Right lobe of liver (tissue), 6 donors: Measurements from ENCODE around the gene NUCKS1. TPM values are rescaled to one million over a fixed set of nuclear protein-coding genes. Genes with fewer than 3 reads are reported as not detected.
"Not testable (repeated sequence)": the region's sequence is repeated elsewhere in the genome, so short reads cannot be mapped to it uniquely, and the experiment has no call there.

ENCODE experiments used
- ATAC-seq, 4 donors: fragments of 200-7000 bp; cut with Tn5 transposase; one replicate each; pipeline ENCODE4 v1.9.1; 2020; ENCODE audit warnings: mild to moderate bottlenecking in 4 of 4, moderate library complexity in 4 of 4
- DNase-seq, 3 donors: peaks; one replicate each; pipeline ENCODE4 v3.0.0-alpha.2; 2020
- H3K27ac ChIP-seq, 3 donors: fragments of 200-600 bp; one replicate each; pipeline ENCODE4 v1.8.0; 2022
- H3K27me3 ChIP-seq, 2 donors: fragments of 200-600 bp; one replicate each; pipeline ENCODE4 v1.8.0; 2022
- H3K36me3 ChIP-seq, 4 donors: fragments of 200-600 bp; sonication (generic) in 1 of 4; one replicate each; pipeline versions ENCODE4 v1.5.1 to v1.8.0; 2017 to 2022; ENCODE audit warnings: control low read depth in 1 of 4
- H3K4me1 ChIP-seq, 4 donors: fragments of 200-600 bp; sonication (generic) in 1 of 4; one replicate each; pipeline versions ENCODE4 v1.5.1 to v1.8.0; 2017 to 2022; ENCODE audit warnings: control low read depth in 1 of 4
- H3K4me3 ChIP-seq, 3 donors: fragments of 200-600 bp; one replicate each; pipeline ENCODE4 v1.8.0; 2022
- H3K9me3 ChIP-seq, 4 donors: fragments of 200-600 bp; sonication (generic) in 1 of 4; one replicate each; pipeline versions ENCODE4 v1.5.1 to v1.8.0; 2017 to 2022; ENCODE audit warnings: control low read depth in 1 of 4
- POLR2A ChIP-seq: fragments of 450-650 bp; IDR thresholded peaks from one replicate; pipeline ENCODE4 v1.6.1; 2017; ENCODE audit warnings: antibody characterized with exemption, mild to moderate bottlenecking
- WGBS: methylation state at CpG from one replicate; pipeline ENCODE4 v1.1.6; 2018; ENCODE audit warnings: low coverage, low lambda C conversion rate; ENCODE audit not compliant: insufficient coverage; ENCODE audit errors: missing lambda C conversion rate; 5-methylcytosine and 5-hydroxymethylcytosine counted together
- intact Hi-C, 2 donors: fragments of 100-400 bp; cut with DNase I; formaldehyde crosslinking; loops; one replicate each; pipeline versions ENCODE4 v1.11.2 to v1.14.1; 2022
- total RNA-seq, 6 experiments: library from RNA; depleted of rRNA in 2 of 6; stranded (reverse); fragments of >200 nt in 2 of 6; fragmentation: NEBNext Ultra II Directional in 3 of 6; extraction: Animal tissue kit (Norgen Biotek cat#: 25700) in 3 of 6; gene quantifications; one replicate each; pipeline versions ENCODE4 v1.1.0 to v1.2.4, GENCODE V29; 2016 to 2023
- TF ChIP-seq, protein P1 (sequence below), 4 donors: fragments of 200-600 bp in 3 of 4; fragments of 450-650 bp in 1 of 4; IDR thresholded peaks; one replicate each; pipeline versions ENCODE4 v1.5.1 to v1.8.0; 2016 to 2022; ENCODE audit warnings: antibody characterized with exemption in 4 of 4, mild to moderate bottlenecking in 2 of 4
- donor health status: DM: no; HTN: yes; CAD: no.
- donor health status: DM: no; HTN: no; CAD: no.
- donor health status: DM: no; HTN: no; CAD: no.
- donor health status: DM: no; HTN: yes; CAD: no.
- donor health status: DM: no; HTN: yes; CAD: no.

The NUCKS1 gene
- total RNA-seq, 6 experiments from 2014 or later, result 32.8 to 91.1 (median 68.6) TPM

DNA sequence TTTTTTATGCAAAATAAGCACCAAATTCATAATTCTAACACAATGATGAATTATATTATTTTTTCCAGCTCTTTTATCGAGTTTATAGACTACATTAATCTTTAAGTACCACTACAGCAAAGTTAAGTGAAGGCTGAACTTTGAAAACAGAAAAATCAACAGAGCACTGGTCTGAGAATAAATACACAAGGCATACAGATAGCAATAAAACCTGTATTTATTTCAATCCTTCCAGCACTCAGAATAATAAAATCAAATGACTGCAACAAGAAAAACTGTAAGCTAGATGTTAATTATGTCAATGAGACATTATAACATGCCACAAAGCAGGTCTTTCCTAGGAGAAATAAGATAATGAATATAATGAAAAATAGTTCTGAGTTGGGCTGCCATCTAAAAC is 24.5 kb downstream of the NUCKS1 start:
- TF ChIP-seq POLR2A, result no peak
- TF ChIP-seq, protein P1, sequence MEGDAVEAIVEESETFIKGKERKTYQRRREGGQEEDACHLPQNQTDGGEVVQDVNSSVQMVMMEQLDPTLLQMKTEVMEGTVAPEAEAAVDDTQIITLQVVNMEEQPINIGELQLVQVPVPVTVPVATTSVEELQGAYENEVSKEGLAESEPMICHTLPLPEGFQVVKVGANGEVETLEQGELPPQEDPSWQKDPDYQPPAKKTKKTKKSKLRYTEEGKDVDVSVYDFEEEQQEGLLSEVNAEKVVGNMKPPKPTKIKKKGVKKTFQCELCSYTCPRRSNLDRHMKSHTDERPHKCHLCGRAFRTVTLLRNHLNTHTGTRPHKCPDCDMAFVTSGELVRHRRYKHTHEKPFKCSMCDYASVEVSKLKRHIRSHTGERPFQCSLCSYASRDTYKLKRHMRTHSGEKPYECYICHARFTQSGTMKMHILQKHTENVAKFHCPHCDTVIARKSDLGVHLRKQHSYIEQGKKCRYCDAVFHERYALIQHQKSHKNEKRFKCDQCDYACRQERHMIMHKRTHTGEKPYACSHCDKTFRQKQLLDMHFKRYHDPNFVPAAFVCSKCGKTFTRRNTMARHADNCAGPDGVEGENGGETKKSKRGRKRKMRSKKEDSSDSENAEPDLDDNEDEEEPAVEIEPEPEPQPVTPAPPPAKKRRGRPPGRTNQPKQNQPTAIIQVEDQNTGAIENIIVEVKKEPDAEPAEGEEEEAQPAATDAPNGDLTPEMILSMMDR (IDR thresholded peaks at IDR 0.05), result no peak
- WGBS, result 17% methylated on average over 1 of the region's 1 CpG
- intact Hi-C loops, result no loop called here
- Histone ChIP-seq H3K9me3 (no peaks in the 10 kb centered on the region), H3K36me3 (peaks cover 0 to 5% (median 2%) of the 10 kb centered on the region in 4 donors), H3K4me3 (no peak overlapping the region), H3K27ac (peak overlapping the region; percentile 11 to 87 (median 85)), H3K27me3 (no peaks in the 10 kb centered on the region), H3K4me1 (peaks cover 0 to 57% (median 17%) of the 10 kb centered on the region in 4 donors)
- DNase-seq, result no peak
- no peak for ATAC-seq

DNA sequence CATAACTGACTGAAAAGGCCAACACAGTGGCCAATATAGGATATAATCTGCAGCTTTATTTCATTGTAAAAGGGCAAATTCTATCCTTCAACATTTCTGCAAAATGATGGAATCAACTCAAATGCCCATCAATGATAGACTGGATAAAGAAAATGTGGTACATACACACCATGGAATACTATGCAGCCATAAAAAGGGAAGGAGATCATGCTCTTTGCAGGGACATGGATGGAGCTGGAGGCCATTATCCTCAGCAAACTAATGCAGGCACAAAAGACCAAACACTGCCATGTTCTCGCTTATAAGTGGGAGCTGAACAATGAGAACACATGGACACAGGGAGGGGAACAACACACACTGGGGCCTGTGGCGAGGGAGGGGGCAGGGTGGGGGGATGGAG is 29.2 kb downstream of the NUCKS1 start:
- Histone ChIP-seq H3K36me3 (peaks cover 0 to 37% (median 19%) of the 10 kb centered on the region in 4 donors), H3K4me1 (peaks cover 0 to 38% (median 14%) of the 10 kb centered on the region in 4 donors)
- ATAC-seq, DNase-seq, H3K27me3 ChIP-seq, H3K9me3 ChIP-seq, H3K4me3 ChIP-seq, H3K27ac ChIP-seq, intact Hi-C loops: not testable (repeated sequence)
- 93% methylated on average over 2 of the region's 2 CpGs for WGBS

DNA sequence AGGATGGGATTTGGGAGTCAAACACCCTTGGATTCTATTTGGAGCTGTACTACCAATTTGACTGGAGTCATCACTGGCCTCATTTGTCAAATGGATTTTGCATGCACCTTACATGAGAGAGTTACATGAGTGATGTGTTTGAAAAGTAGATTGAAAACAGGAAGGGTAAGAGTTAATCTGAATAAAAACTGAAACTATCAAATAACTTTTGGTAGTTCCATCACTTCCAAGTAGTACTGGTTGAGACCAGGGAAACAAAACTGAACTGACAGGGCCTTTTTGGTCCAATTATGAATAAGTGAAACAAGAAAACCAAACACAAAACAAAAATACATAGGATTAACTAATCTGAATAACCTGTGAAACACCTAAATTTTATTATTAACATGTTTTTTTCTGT is 30.2 kb downstream of the NUCKS1 start:
- H3K9me3 ChIP-seq, result peaks cover 0 to 3% (median 0%) of the 10 kb centered on the region in 4 donors
- ATAC-seq (no peak), DNase-seq (no peak)
- no peaks in the 10 kb centered on the region for H3K27me3 ChIP-seq
- H3K4me3 ChIP-seq, result no peak overlapping the region
- H3K36me3 ChIP-seq, result peaks cover 0 to 37% (median 19%) of the 10 kb centered on the region in 4 donors
- intact Hi-C loops, result loop anchor here in 1 of 2 donors (10.0 kb wide), 1 partner anchor 55 kb away; no protein-coding TSS in a partner anchor
- TF ChIP-seq, protein P1 (IDR thresholded peaks at IDR 0.05), result no peak
- no peak for TF ChIP-seq POLR2A
- no peak overlapping the region for H3K27ac ChIP-seq
- peaks cover 0 to 37% (median 14%) of the 10 kb centered on the region in 4 donors for H3K4me1 ChIP-seq

DNA sequence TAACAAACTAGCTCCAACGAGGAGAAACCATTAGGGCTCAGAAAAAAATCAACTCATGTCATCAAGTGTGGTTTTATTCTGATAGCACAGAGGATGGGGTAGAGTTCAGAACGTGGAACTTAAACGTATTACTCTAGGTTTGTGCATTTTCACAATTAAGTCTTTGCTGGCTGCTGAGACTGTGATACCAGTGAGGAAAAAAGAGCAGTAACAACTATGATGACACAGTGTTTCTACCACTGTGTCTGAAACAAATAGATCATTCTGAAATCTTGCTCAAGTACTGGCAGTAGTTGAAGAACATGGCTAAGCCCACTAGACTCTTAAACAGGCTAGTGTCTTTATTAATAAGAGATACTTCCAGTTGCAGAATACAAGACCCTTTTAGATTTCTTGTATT is 31.0 kb downstream of the NUCKS1 start:
- intact Hi-C loops, result loop anchor here in 1 of 2 donors (10.0 kb wide), 1 partner anchor 54 kb away; no protein-coding TSS in a partner anchor
- 42% methylated on average over 3 of the region's 3 CpGs for WGBS
- H3K27ac ChIP-seq, result no peak overlapping the region
- H3K27me3 ChIP-seq, result no peaks in the 10 kb centered on the region
- peaks cover 0 to 40% (median 16%) of the 10 kb centered on the region in 4 donors for H3K4me1 ChIP-seq
- no peak for ATAC-seq
- H3K4me3 ChIP-seq, result no peak overlapping the region
- DNase-seq, result no peak
- peaks cover 0 to 37% (median 19%) of the 10 kb centered on the region in 4 donors for H3K36me3 ChIP-seq
- peaks cover 0 to 3% (median 0%) of the 10 kb centered on the region in 4 donors for H3K9me3 ChIP-seq
- TF ChIP-seq, protein P1 (IDR thresholded peaks at IDR 0.05), result no peak
- no peak for TF ChIP-seq POLR2A

DNA sequence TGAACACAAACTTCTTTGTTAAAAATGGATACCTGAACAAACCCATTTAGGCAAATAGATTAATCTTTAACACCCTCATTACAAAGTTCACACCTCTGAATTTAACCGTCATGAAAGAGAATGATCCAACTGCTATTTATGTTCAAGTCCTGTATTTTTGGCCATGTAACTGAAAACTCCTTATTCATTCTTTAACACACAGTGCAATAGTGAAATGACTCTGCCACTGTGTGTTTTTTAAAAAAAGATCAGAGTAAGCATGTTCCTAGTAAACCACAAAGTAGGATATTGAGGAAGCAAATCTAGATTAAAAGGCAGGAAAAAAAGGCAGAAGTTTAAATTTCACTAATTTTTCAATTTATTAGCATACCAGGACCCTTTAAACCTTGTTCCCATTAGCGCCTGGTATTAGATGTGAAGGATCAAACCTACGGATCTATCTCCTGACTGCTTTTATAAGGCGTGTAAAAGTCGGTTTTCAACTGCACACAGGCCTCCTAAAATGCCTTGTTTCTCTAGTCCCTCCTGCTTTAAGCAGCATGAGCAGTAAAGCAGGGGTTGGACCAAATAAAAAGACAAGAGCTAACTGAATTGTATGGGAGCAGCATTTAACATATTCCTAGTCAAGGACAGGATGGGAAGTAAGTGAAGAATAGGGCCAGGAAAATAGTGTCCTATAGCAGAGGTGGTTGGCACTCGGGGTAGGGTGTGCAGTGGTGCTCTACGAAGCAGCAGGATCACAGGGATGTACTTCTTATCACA is 33.4 kb downstream of the NUCKS1 start:
- Histone ChIP-seq H3K9me3 (peaks cover 0 to 3% (median 0%) of the 10 kb centered on the region in 4 donors), H3K4me3 (no peak overlapping the region), H3K27me3 (no peaks in the 10 kb centered on the region), H3K36me3 (peaks cover 0 to 37% (median 19%) of the 10 kb centered on the region in 4 donors), H3K4me1 (peaks cover 0 to 63% (median 26%) of the 10 kb centered on the region in 4 donors), H3K27ac (peak overlapping the region; percentile 6 to 79 (median 57))
- DNase-seq, result no peak
- intact Hi-C loops, result loop anchor here in 1 of 2 donors (10.0 kb wide), 1 partner anchor 52 kb away; no protein-coding TSS in a partner anchor
- WGBS, result 54% methylated on average over 7 of the region's 7 CpGs
- TF ChIP-seq POLR2A, result no peak
- TF ChIP-seq, protein P1 (IDR thresholded peaks at IDR 0.05), result no peak
- peak in 2 of 4 donors; percentile 9 to 15 for ATAC-seq
